Peyer's patch (tissue), 4 donors: Measurements from ENCODE around the gene PIP5K1B.

ENCODE experiments used
- CTCF ChIP-seq, 6 experiments: fragments of 450-650 bp in 4 of 6; fragments of 200-600 bp in 2 of 6; sonication (generic) in 1 of 6; IDR thresholded peaks; one replicate each; pipeline ENCODE4 v1.5.1; 2017 to 2019; ENCODE audit warnings: antibody characterized with exemption in 6 of 6, mild to moderate bottlenecking in 3 of 6, moderate library complexity in 1 of 6
- POLR2A ChIP-seq, 2 donors: fragments of 450-650 bp; IDR thresholded peaks; one replicate each; pipeline ENCODE4 v1.5.1; 2017; ENCODE audit warnings: antibody characterized with exemption in 2 of 2, mild to moderate bottlenecking in 2 of 2, moderate library complexity in 2 of 2

- TF ChIP-seq CTCF (IDR thresholded peaks at IDR 0.05): no peak
- no peak for TF ChIP-seq POLR2A (IDR thresholded peaks at IDR 0.05)
Measured at GRCh38 chr9:68950188-68950587, 245.1 kb downstream of the PIP5K1B start.
